Measurements from ENCODE around the gene ULK1. TPM values are rescaled to one million over a fixed set of nuclear protein-coding genes. Genes with fewer than 3 reads are reported as not detected.

Gene ULK1
- total RNA-seq, 1 donor from 2014 or later, result 56.1 TPM

DNA sequence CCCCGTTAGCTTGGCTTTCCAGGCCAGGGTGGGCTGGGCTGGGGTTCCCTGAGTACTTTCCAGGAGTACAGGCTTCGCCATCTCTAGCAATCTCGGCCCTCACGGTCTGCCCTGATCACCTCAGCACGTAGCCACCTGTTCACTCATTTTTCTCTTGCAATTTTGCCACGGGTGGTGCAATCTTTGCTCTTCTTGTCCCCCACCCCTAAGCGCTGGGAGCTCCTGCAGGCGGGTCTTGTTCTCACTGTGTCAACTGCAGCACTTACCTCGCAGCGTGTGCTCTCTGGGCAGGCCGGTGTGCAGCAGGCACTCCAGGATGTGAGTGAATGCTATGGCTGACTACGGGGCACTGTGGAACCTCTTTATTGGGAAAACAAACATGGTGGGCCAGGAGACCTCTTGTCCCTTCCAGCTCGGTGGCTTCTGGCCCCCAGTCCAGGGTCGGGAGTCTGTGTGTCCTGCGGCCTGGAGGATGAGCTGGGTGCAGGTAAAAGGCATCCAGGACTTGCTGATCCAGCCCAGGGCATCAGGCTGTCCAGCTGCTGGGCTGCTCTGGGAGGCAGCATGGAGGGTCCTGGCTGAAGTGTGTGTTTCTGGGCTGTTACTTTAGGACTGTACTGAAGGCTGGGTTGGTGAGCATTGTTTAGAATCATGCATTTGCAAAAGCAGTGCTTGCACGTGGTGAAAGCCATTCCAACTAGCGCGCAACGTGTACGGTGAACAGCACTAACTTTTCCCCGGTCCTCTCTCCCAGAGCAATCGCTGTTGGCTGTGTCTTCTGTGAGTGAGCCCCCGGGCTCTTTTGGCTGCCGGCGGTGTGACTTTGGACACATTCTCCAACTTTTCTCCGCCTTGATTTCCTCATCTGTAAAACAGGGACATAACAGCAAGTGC lies 1.5 kb upstream of the ULK1 start:
- Mint-ChIP-seq H3K36me3 (ENCODE audit: low read depth) (no peaks in the 10 kb centered on the region), H3K27me3 (ENCODE audit: low read depth) (peaks cover 4% of the 10 kb centered on the region), H3K27ac (ENCODE audit: unreplicated experiment) (peak overlapping the region; percentile 24), H3K4me1 (ENCODE audit: low read depth) (peaks cover 17% of the 10 kb centered on the region), H3K9me3 (ENCODE audit: low read depth) (no peaks in the 10 kb centered on the region), H3K4me3 (ENCODE audit: unreplicated experiment) (no peak overlapping the region)
- TF ChIP-seq, protein P1, sequence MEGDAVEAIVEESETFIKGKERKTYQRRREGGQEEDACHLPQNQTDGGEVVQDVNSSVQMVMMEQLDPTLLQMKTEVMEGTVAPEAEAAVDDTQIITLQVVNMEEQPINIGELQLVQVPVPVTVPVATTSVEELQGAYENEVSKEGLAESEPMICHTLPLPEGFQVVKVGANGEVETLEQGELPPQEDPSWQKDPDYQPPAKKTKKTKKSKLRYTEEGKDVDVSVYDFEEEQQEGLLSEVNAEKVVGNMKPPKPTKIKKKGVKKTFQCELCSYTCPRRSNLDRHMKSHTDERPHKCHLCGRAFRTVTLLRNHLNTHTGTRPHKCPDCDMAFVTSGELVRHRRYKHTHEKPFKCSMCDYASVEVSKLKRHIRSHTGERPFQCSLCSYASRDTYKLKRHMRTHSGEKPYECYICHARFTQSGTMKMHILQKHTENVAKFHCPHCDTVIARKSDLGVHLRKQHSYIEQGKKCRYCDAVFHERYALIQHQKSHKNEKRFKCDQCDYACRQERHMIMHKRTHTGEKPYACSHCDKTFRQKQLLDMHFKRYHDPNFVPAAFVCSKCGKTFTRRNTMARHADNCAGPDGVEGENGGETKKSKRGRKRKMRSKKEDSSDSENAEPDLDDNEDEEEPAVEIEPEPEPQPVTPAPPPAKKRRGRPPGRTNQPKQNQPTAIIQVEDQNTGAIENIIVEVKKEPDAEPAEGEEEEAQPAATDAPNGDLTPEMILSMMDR (IDR thresholded peaks at IDR 0.05), result no peak
- no peak for DNase-seq (ENCODE audit: low spot score)

DNA sequence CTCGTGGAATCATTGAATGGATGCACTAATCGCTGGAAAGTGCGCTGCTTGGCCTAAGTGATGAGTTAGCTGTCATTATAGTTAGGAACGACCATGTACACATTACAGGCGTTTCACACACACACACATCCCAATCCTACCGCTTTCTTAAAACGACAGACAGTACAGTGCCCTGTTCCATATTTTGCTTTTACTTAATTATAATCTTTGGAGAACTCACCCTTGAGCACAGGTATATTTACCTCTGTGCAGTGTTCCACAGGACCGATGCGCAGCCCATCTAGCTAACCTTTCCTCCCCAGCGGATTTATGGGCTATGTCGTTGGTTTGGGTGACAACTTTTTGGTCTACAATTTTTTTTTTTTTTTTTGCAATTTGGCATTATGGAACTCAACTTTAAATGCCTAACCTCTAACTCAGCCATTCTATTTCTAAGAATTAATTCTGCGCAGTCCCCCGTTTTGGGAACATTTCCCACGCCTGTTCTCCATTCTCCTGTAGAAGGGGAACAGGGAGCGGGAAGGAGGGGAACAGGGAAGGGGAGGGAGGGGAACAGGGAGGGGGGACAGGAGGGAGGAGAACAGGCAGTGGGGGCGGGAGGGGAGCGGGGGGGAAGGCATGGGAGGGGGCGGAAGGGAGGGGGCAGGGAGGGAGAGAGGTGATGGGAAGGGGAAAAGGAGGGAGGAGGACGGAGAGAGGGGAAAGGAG lies 663 bp upstream of the ULK1 start:
- peaks cover 4% of the 10 kb centered on the region for H3K27me3 Mint-ChIP-seq (ENCODE audit: low read depth)
- peaks cover 20% of the 10 kb centered on the region for H3K4me1 Mint-ChIP-seq (ENCODE audit: low read depth)
- TF ChIP-seq, protein P1 (IDR thresholded peaks at IDR 0.05), result no peak
- DNase-seq (ENCODE audit: low spot score), result no peak
- no peak overlapping the region for H3K27ac Mint-ChIP-seq (ENCODE audit: unreplicated experiment)
- H3K4me3 Mint-ChIP-seq (ENCODE audit: unreplicated experiment), result no peak overlapping the region
- no peaks in the 10 kb centered on the region for H3K36me3 Mint-ChIP-seq (ENCODE audit: low read depth)
- no peaks in the 10 kb centered on the region for H3K9me3 Mint-ChIP-seq (ENCODE audit: low read depth)

DNA sequence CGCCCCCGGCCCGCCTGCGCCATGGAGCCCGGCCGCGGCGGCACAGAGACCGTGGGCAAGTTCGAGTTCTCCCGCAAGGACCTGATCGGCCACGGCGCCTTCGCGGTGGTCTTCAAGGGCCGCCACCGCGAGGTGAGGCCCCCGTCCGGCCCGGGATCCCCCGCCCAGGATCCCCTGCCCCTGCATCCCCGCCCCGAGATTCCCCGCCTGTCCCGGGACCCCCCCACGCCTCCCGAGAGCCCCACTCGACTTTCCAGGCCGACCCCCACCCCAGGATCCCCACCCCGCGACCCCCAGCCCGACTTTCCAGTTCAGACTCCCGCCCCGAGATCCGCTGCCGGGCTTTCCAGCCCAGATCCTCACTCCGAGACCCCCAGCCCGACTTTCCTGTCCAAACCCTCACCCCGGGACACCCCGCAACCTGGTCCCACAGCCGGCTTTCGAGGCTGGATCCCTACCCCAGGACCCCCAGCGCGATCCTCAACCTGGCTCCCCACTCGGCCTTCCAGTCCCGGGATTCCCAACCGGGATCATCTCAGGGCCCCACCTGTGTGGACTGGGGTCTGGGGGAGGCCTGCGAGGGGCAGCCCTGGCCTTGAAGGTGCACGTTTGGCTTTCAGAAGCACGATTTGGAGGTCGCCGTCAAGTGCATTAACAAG lies 688 bp downstream of the ULK1 start:
- H3K4me3 Mint-ChIP-seq (ENCODE audit: unreplicated experiment), result peak overlapping the region; percentile 78
- no peaks in the 10 kb centered on the region for H3K9me3 Mint-ChIP-seq (ENCODE audit: low read depth)
- H3K4me1 Mint-ChIP-seq (ENCODE audit: low read depth), result peaks cover 22% of the 10 kb centered on the region
- H3K27me3 Mint-ChIP-seq (ENCODE audit: low read depth), result no peaks in the 10 kb centered on the region
- no peak for DNase-seq (ENCODE audit: low spot score)
- TF ChIP-seq, protein P1 (IDR thresholded peaks at IDR 0.05), result no peak
- peak overlapping the region; percentile 86 for H3K27ac Mint-ChIP-seq (ENCODE audit: unreplicated experiment)
- H3K36me3 Mint-ChIP-seq (ENCODE audit: low read depth), result no peaks in the 10 kb centered on the region

DNA sequence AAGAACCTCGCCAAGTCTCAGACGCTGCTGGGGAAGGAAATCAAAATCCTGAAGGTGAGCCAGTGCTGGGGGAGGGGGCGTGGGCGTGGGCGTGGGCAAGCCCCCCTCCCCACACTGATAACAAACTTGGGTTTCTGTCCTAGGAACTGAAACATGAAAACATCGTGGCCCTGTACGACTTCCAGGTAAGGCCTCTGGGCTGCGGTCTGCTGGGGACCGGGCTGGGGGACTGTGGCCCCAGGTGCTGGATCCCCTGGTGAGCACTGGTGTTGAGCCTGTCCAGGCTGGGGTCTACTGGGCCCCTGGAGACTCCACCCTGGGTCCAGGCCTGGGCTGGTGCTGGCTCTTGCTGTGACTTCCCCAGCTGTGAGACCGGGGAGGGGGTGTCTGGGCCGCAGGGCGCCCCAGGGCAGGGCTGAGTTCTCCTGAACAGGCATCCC lies 1.2 kb downstream of the ULK1 start:
- Mint-ChIP-seq H3K9me3 (ENCODE audit: low read depth) (no peaks in the 10 kb centered on the region), H3K4me1 (ENCODE audit: low read depth) (peaks cover 25% of the 10 kb centered on the region), H3K27ac (ENCODE audit: unreplicated experiment) (peak overlapping the region; percentile 86), H3K36me3 (ENCODE audit: low read depth) (no peaks in the 10 kb centered on the region), H3K27me3 (ENCODE audit: low read depth) (no peaks in the 10 kb centered on the region), H3K4me3 (ENCODE audit: unreplicated experiment) (peak overlapping the region; percentile 78)
- peak; percentile 93 for DNase-seq (ENCODE audit: low spot score)
- TF ChIP-seq, protein P1 (IDR thresholded peaks at IDR 0.05), result no peak
